ENCODE results near the gene TMEFF2.

DNA sequence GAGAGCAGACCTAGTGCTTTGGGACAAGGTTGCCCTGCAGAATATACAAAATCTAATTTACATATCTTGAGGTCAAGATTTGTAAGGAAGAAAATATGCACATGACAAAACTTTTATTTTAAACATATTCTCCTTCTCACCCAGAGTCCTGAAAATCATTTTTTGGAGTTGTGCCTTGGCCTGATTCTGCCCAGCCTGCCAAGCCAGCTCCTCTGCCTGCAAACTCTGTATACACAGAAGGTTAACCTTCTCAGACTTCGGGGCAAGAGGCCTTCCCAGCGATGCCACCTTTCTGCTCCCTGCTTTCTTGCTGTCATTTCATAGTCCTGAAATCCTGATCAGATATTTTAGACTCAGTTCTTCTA, 252.0 kb downstream of the TMEFF2 start:
- TF ChIP-seq, protein P1, sequence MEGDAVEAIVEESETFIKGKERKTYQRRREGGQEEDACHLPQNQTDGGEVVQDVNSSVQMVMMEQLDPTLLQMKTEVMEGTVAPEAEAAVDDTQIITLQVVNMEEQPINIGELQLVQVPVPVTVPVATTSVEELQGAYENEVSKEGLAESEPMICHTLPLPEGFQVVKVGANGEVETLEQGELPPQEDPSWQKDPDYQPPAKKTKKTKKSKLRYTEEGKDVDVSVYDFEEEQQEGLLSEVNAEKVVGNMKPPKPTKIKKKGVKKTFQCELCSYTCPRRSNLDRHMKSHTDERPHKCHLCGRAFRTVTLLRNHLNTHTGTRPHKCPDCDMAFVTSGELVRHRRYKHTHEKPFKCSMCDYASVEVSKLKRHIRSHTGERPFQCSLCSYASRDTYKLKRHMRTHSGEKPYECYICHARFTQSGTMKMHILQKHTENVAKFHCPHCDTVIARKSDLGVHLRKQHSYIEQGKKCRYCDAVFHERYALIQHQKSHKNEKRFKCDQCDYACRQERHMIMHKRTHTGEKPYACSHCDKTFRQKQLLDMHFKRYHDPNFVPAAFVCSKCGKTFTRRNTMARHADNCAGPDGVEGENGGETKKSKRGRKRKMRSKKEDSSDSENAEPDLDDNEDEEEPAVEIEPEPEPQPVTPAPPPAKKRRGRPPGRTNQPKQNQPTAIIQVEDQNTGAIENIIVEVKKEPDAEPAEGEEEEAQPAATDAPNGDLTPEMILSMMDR (conservative IDR thresholded peaks at IDR 0.05; ENCODE audit: low read depth in 2 of 2): no peak
- TF ChIP-seq EZH2 (IDR thresholded peaks at IDR 0.05; ENCODE audit: low read depth, unreplicated experiment): no peak
- no peak for TF ChIP-seq STAT1 (IDR thresholded peaks at IDR 0.05; ENCODE audit: unreplicated experiment)
- no peak for TF ChIP-seq POLR2AphosphoS5 (IDR thresholded peaks at IDR 0.05; ENCODE audit: low read depth)
- TF ChIP-seq, protein P2, sequence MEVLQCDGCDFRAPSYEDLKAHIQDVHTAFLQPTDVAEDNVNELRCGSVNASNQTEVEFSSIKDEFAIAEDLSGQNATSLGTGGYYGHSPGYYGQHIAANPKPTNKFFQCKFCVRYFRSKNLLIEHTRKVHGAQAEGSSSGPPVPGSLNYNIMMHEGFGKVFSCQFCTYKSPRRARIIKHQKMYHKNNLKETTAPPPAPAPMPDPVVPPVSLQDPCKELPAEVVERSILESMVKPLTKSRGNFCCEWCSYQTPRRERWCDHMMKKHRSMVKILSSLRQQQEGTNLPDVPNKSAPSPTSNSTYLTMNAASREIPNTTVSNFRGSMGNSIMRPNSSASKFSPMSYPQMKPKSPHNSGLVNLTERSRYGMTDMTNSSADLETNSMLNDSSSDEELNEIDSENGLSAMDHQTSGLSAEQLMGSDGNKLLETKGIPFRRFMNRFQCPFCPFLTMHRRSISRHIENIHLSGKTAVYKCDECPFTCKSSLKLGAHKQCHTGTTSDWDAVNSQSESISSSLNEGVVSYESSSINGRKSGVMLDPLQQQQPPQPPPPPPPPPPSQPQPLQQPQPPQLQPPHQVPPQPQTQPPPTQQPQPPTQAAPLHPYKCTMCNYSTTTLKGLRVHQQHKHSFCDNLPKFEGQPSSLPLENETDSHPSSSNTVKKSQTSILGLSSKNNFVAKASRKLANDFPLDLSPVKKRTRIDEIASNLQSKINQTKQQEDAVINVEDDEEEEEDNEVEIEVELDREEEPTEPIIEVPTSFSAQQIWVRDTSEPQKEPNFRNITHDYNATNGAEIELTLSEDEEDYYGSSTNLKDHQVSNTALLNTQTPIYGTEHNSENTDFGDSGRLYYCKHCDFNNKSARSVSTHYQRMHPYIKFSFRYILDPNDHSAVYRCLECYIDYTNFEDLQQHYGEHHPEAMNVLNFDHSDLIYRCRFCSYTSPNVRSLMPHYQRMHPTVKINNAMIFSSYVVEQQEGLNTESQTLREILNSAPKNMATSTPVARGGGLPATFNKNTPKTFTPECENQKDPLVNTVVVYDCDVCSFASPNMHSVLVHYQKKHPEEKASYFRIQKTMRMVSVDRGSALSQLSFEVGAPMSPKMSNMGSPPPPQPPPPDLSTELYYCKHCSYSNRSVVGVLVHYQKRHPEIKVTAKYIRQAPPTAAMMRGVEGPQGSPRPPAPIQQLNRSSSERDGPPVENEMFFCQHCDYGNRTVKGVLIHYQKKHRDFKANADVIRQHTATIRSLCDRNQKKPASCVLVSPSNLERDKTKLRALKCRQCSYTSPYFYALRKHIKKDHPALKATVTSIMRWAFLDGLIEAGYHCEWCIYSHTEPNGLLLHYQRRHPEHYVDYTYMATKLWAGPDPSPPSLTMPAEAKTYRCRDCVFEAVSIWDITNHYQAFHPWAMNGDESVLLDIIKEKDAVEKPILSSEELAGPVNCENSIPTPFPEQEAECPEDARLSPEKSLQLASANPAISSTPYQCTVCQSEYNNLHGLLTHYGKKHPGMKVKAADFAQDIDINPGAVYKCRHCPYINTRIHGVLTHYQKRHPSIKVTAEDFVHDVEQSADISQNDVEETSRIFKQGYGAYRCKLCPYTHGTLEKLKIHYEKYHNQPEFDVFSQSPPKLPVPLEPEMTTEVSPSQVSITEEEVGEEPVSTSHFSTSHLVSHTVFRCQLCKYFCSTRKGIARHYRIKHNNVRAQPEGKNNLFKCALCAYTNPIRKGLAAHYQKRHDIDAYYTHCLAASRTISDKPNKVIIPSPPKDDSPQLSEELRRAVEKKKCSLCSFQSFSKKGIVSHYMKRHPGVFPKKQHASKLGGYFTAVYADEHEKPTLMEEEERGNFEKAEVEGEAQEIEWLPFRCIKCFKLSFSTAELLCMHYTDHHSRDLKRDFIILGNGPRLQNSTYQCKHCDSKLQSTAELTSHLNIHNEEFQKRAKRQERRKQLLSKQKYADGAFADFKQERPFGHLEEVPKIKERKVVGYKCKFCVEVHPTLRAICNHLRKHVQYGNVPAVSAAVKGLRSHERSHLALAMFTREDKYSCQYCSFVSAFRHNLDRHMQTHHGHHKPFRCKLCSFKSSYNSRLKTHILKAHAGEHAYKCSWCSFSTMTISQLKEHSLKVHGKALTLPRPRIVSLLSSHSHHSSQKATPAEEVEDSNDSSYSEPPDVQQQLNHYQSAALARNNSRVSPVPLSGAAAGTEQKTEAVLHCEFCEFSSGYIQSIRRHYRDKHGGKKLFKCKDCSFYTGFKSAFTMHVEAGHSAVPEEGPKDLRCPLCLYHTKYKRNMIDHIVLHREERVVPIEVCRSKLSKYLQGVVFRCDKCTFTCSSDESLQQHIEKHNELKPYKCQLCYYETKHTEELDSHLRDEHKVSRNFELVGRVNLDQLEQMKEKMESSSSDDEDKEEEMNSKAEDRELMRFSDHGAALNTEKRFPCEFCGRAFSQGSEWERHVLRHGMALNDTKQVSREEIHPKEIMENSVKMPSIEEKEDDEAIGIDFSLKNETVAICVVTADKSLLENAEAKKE (CRISPR knock-in tag; IDR thresholded peaks at IDR 0.05): no peak
- TF ChIP-seq EZH2phosphoT487 (IDR thresholded peaks at IDR 0.05; ENCODE audit: unreplicated experiment): no peak
- TF ChIP-seq, protein P3, sequence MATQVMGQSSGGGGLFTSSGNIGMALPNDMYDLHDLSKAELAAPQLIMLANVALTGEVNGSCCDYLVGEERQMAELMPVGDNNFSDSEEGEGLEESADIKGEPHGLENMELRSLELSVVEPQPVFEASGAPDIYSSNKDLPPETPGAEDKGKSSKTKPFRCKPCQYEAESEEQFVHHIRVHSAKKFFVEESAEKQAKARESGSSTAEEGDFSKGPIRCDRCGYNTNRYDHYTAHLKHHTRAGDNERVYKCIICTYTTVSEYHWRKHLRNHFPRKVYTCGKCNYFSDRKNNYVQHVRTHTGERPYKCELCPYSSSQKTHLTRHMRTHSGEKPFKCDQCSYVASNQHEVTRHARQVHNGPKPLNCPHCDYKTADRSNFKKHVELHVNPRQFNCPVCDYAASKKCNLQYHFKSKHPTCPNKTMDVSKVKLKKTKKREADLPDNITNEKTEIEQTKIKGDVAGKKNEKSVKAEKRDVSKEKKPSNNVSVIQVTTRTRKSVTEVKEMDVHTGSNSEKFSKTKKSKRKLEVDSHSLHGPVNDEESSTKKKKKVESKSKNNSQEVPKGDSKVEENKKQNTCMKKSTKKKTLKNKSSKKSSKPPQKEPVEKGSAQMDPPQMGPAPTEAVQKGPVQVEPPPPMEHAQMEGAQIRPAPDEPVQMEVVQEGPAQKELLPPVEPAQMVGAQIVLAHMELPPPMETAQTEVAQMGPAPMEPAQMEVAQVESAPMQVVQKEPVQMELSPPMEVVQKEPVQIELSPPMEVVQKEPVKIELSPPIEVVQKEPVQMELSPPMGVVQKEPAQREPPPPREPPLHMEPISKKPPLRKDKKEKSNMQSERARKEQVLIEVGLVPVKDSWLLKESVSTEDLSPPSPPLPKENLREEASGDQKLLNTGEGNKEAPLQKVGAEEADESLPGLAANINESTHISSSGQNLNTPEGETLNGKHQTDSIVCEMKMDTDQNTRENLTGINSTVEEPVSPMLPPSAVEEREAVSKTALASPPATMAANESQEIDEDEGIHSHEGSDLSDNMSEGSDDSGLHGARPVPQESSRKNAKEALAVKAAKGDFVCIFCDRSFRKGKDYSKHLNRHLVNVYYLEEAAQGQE (IDR thresholded peaks at IDR 0.05; ENCODE audit: unreplicated experiment): no peak
- TF ChIP-seq ZNF114 (CRISPR knock-in tag; IDR thresholded peaks at IDR 0.05): no peak
- TF ChIP-seq, protein P4, sequence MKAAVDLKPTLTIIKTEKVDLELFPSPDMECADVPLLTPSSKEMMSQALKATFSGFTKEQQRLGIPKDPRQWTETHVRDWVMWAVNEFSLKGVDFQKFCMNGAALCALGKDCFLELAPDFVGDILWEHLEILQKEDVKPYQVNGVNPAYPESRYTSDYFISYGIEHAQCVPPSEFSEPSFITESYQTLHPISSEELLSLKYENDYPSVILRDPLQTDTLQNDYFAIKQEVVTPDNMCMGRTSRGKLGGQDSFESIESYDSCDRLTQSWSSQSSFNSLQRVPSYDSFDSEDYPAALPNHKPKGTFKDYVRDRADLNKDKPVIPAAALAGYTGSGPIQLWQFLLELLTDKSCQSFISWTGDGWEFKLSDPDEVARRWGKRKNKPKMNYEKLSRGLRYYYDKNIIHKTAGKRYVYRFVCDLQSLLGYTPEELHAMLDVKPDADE (IDR thresholded peaks at IDR 0.05): no peak
- no peak for TF ChIP-seq CREB1 (CRISPR knock-in tag; IDR thresholded peaks at IDR 0.05; ENCODE audit: low read depth)
- TF ChIP-seq NANOG (IDR thresholded peaks at IDR 0.05; ENCODE audit: borderline replicate concordance): no peak
- no peak for TF ChIP-seq JUNB (IDR thresholded peaks at IDR 0.05; ENCODE audit: unreplicated experiment)
- TF ChIP-seq ZNF331 (CRISPR knock-in tag; IDR thresholded peaks at IDR 0.05; ENCODE audit: low read depth): no peak
